HG03097 (cell line): ENCODE data around the gene APOBR.
"Not testable (repeated sequence)": the region's sequence is repeated elsewhere in the genome, so short reads cannot be mapped to it uniquely, and the experiment has no call there.

Source experiments
- ATAC-seq: cut with Tn5 transposase; IDR thresholded peaks from one replicate; pipeline ENCODE4 v1.9.1; 2021; ENCODE audit not compliant: unreplicated experiment, low FRiP score

APOBR gene

DNA sequence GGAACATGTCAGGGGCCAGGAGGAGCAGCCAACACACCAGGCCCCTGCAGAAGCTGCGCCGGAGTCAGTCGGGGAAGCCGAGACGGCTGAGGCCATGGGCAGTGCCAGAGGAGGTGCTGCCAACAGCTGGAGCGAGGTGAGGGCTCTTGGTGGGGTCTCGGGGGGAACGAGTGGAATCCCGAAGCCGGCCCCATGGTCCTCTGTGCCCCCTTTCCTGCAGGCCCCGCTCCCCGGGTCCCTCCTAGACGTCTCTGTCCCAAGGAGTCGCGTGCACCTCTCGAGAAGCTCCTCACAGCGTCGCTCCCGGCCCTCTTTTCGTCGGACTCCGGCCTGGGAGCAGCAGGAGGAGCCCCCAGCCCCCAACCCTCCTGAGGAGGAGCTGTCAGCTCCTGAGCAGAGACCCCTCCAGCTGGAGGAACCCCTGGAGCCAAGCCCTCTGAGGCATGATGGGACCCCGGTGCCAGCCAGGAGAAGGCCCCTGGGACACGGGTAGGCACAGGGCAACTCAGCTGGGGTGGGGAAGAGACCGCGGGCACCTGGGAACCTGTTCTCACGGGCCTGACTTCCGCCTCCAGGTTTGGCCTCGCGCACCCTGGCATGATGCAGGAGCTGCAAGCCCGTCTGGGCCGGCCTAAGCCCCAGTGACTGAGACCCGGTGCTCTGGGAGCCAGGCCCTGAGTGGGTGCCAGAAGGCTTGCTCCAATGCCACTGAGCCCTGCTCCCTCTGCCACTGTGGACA, 3.6 kb downstream of the APOBR start:
- no peak for ATAC-seq

DNA sequence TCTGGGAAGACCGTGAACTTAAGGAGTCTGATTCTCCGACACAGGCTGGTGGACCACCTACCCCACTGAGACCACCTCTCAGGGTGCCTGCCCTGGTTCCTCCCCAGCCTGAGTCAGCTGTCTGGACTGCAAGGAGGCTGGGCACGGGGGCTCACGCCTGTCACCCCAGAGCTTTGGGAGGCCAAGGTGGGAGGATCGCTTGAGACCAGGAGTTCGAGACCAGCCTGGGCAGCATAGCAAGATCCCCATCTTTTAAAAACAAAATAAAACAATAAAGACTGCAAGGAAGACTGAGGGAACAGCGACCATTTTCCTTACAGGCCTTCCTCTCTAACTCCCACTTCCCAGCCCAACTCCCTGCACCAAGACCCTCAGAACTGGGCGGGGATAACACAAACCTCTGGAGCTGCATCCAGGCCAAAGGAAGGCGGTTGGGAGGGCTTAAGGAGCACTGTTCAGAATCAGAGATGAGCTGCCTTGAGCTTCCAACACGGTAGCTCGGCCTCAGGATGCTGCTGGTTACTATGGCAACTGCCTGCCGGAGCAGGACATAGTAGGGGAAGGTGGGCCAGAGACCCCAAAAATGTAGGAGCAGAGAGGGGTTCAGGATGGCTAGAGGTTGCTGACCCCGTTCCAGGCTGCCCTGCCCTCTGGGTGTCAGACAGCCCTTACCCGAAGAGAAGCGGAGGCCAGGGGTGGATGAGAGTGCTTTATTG, 4.4 kb downstream of the APOBR start:
- no peak for ATAC-seq

DNA sequence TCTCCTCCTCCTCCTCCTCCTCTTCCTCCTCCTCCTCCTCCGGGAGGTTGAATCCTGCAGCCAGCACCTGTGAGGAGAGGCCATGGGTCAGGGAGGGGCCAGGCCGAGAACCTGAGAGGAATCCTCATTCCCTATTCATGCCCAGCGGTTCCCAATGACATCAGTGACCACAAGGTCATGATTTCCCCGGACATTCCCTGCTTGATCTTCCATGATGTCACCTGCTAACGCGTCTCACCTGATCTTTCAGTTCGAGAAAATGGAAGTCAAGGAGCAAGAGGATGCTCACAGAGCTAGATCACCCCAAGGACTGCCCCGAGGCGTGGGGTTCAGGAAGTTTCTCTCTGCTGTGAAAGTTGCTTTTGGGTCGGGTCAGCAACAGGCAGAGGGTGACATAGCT, 5.4 kb downstream of the APOBR start:
- ATAC-seq = no peak

DNA sequence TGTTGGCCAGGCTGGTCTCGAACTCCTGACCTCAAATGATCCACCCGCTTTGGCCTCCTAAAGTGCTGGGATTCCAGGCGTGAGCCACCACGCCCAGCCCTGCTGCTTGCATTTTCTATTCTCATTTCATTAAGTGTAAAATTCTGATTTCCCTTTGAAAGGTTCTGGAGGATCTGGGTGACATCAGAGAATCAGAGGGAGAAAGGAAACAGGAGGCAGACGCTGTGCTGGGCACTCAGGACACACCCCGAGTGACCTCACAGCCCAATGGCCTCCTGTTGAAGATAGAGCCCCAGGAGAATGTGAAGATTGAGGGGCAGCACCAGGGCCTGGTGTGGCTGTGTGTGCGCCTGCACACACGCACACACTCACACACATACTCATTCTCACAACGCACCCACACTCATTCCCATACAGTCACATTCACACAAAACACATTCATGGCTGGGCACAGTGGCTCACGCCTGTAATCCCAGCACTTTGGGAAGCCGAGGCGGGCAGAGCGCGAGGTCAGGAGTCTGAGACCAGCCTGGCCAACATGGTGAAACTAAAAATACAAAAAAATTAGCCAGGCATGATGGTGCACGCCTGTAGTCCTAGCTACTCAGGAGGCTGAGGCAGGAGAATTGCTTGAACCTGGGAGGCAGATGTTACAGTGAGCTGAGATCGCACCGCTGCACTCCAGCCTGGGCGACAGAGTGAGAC, 6.2 kb downstream of the APOBR start:
- not testable (repeated sequence) for ATAC-seq

DNA sequence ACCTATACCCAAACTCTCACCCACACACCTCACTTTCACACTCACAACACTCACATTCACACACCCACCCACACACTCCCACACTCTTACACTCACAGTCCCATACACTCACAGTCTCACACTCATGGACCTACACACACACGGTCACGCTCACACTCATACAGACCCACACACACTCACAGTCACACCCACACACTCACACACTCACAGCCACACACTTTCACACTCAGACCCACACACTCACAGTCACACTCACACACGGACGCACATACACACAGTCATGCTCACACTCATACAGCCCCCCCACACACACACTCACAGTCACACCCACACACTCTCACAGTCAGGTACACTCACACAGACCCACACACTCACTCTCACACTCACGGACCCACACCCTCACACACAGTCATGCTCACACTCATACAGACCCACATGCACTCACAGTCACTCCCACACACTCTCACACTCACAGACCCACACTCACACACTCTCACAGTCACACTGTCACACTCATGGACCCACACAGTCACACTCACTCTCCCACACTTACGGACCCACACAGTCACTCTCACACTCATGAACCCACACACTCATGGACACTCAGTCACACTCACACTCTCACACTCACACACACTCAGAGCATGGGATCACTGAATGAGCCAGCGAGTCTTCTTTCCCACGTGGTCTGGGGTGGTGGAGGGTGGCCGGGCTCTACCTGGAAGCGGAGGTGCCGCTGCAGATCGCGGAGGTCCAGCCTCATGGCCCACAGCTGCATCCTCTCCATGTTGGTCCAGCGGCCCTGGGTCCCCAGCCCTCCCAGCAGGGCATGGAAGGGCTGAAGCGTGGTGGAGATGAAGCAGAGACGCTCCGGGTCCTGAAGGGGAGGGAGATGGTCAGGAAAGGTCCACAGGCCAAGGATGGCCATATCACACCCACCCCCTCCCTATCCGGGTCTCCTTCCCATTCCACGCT, 7.1 kb downstream of the APOBR start:
- no peak for ATAC-seq

DNA sequence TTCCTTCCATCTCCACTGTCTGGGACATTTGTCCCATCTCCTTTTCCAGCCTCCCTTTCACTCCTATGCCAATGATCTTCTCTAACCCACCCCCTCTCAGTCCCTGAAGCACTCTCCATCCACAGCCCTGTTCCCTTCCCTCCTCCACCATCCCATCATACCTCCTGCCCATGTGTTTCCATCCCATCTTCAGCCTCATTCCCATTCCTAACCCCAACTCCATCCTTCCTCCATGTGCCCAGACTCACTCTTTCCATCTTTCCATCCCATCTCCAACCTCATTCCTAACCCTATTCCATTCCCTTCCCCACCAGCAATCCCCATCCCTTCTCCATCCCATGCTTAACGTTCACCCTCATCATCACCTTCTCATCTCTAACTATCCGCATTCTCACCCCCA, 7.8 kb downstream of the APOBR start:
- no peak for ATAC-seq

DNA sequence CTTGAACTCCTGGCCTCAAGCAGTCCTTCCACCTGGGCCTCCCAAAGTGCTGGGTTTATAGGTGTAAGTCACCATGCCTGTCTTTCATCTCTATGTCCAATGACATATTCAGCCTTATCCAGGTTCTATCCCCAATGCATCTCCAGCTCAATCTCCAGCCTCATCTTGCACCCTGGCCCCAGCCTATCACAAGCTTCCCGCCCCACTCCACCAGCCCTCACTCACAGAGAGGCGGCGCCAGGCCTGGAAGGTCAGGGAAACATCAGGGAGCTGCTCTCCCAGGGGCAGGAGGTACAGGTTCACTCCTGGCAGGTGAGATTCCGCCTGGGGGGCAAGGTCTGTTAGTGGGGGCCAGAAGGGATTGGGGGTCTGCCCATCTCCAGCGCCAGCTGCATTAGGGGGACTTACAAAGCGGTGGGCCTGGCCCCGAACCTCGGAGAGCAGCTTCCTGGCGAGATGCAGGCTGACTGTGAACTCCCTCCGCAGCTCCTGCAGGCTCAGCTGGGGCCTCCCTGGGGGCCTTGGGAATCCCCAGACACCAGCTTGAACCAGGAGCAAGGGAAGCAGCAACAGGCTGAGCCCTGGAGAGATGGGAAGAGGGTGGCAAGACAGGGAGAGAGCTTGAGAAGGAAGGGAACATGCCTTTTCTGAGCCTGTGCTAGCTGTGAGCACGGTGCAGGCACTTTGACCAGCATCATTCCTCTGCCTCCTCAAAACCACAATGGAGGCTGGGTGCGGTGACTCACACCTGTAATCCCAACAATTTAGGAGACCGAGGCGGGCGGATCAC, 9.2 kb downstream of the APOBR start:
- no peak for ATAC-seq

DNA sequence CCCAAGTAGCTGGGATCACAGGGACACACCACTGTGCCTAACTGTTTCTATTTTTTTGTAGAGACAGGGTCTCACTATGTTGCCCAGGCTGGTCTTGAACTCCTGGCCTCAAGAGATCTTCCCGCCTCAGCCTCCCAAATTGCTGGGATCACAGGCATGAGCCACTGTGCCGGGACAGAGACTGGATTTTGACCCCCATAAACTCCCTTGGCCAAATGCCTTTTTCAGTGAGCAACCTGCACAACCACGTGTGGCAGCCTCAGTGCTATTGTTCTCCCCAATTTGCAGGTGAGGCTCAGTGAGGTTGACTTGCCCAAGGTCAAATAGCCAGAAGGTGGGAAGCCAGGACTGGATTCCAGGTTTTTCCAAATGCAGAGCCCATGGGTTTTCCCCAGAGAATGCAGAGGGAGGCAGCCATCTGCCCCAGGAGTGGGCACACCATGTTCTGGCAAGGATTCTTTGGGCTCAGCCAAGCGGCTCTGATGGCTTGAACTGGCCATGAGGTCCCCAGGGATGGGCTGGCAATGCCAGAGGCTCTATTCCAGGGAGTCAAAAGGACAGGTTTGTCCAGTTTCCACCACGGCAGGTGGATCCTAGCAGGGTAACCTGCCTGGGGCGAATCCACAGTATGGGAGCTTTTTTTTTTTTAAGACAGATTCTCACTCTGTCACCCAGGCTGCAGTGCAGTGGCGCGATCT, 10.4 kb downstream of the APOBR start:
- no peak for ATAC-seq

DNA sequence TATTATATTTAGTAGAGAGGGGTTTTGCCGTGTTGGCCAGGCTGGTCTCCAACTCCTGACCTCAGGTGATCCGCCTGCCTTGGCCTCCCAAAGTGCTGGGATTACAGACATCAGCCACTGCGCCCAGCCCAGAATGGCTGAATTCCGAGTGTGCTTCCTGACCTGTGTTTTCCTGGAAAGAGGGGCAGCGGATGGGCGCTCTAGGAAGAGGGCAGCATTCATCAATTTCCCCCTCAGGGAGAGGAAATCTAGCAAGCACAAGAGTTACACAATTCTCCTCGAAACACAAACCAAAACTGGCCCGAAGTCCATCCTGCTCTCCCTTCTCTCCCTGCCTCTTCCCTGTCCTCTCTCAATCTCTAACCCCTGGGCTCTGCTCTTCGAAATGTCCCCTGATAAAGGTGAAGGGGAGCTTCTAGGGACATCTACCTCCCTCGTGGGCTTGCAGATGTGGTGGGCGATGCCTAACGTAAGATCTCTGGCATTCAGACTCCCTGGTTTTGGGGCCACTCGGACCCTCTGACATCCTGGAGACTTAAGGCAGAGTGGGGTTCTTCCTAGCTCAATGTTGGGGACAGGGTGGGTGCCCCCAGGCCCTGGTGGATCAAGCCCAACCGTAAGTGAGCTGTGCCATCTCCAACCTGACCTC, 11.2 kb downstream of the APOBR start:
- ATAC-seq = no peak

DNA sequence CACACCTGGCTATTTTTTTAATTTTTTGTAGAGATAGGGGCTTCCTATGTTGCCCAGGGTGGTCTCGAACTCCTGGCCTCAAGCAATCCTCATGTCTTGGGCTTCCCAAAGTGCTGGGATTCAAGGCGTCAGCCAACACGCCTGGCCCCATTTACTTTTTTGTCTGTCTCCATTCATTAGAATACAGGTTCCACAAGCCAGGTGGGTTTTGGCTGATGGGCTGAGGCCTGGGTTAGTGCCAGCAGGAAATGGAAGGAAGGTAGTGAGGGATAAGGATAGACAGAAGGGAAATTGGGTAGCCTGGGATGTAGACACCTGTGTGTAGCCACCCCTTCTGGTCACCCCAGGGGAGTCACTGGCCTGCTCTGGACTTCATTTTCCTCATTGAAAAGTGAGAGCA, 16.6 kb downstream of the APOBR start:
- no peak for ATAC-seq

DNA sequence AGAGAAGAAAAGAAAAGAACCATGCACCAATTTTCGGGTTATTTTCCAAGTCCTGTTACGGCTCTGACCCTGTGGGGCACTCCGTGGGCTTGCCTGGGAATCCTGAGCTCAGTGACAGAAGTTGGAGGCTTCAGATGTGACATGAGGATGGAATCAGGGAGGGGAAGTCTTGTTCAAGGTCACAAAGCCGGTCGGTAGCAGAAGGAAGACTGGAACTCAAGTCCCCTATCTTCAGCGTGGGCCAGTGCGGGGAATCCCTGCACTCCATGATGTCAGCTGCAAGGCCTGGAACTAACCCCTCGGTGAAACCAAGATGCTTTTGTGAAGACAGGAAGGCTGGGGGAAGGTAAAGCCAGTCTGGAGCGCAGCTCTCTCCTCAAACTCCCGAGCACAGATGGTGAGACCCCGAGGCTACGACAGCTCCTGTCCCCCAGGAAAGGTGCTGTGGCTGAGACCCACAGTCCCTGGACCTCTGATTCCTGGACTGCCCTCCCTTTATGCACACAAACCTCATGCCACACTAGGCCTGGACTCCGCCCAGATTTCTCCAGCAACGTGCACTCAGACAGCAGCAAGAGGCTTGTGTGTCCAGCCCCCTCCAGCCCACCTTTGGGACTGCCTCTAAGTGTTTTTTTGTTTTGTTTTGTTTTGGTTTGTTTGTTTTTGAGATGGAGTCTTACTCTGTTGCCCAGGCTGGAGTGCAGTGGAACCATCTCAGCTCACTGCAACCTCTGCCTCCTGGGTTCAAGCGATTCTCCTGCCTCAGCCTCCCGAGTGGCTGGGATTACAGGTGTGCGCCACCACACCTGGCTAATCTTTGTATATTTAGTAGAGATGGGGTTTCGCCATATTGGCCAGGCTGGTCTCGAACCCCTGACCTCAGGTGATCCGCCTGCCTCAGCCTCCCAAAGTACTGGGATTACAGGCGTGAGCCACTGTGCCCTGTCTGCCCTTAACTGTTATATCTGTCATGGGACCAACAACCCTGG, 17.7 kb downstream of the APOBR start:
- no peak for ATAC-seq

DNA sequence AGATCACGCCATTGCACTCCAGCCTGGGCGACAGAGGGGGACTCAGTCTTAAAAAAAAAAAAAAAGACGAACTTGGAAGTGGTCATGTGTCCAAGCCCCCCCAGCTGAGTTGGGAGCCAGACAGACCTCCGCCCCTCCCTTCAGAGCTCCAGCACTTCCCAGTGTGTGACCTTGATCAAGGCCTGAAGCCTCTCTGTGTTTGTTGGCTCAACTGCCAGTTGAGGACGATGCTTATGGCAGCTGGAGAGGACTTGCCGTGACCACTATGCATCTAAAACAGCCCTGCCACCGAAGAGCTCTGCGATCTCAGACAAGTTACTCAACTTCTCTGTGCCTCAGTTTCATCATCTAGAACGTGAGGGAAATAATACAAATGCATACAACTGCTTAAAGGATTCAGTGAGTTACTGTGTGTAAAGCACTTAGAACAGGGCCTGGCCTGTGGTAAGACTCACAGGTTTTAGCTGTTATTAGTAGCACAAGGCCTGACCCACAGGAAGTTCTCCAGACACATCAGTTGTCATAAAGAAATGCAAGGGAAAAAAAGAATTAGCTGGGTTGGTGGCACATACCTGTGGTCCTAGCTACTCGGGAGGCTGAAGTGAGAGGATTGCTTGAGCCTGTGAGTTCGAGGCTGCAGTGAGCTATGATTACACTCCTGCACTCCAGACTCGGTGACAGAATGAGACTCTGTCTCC, 19.2 kb downstream of the APOBR start:
- ATAC-seq = no peak

DNA sequence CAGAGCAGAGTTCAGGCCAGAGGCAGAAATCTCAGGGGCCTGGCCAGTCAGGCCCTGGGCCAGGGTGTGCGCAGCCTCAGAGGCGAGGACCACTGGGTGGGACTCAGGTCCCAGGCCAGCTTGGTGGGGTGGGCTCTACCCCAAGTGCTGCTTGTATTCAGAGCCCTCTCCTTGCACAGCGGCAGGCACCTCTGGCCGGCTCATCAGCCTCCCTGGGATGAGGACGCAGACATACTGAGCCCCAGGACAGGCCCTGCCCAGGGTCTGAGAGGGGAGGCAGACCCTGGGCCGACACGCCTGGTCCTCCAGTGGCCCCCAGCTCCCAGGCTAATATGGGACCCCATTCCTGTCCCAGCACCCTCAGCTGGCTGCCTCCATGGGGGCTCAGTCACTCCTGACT, 19.8 kb downstream of the APOBR start:
- ATAC-seq = no peak

DNA sequence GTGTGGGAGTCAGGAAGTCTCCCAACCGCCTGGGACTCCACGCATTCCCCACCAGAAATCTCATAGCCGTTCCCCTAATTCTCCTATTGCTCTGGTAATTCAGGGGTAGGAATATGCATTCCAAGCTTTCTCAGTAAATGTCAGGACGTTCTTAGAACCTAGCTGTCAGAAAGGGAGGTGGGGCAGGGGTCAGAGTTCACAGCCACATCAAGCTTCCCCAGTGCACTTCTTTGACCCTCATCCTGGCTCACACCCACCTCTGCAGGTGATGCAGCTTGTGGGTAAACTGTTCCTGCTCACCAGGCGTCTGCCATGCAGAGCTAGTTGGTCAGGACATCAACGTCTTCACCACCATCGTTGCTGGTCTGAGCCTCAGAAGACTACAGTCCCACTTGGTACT, 26.2 kb downstream of the APOBR start:
- no peak for ATAC-seq

DNA sequence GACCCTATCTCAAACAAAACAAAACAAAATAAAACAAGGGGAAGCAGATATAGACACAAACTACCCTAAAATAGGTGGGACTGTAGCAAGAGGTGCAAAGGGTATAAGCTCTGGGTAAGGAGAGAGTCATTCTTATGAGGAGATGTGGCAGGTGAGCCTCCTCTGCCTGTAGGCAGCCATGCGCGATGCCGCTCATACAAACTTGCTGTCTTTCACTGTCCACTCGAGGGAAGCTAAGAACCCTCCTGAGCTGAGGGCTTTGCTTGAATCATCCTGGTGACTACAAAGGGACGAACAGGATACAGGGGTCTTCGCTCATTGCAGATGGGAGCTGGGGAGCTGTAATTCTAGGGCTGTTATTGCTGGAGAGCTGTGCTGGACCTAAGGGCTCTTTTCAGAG, 27.0 kb downstream of the APOBR start:
- no peak for ATAC-seq

DNA sequence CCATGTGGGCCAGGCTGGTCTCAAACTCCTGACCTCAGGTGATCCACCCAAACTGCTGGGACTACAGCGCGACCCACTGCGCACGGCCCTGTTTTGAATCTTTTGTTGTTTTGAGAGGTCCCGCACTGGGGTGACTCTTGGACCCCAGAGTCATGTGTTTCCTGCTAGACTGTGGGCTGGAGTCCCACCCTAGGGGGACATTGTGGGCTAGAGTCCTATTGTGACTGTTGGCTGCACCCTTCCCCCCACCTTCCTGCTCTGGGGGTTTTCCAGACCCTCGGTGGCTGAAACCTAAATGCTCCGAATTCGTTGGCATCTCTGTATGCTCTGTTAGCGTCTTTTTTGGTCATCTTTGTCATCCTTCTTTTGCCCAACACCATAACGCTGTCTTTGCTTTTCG, 28.3 kb downstream of the APOBR start:
- ATAC-seq = no peak

DNA sequence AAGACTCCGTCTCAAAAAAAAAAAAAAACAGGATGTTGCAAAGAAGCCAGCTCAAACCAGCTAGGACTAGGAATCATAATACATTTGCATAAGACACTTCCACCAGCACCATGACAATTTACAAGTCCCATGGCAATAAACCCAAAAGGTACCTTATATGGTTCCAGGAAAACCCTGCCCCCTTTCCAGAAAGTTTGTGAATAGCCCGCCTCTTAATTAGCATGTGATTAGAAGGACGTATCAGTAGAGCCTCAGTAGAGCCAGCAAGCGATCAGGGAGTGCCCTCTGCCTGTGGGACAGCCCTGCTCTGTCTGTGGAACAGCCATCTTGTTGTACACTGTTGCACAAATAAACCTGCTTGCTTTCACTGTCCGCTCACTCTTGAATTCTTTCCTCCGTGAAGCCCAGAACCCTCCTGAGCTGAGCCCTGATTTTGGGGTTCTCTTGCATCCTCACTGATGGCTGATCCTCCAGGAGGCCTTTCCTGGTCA, 30.3 kb downstream of the APOBR start:
- no peak for ATAC-seq
